Upper lobe of right lung (tissue), 1 donor: ENCODE data around the gene CDC25A. TPM values are rescaled to one million over a fixed set of nuclear protein-coding genes. Genes with fewer than 3 reads are reported as not detected.

ENCODE experiments used
- ATAC-seq: fragments of 200-7000 bp; cut with Tn5 transposase; one replicate; pipeline ENCODE4 v1.9.1; 2020; ENCODE audit warnings: mild to moderate bottlenecking, moderate library complexity
- DNase-seq: peaks from one replicate; pipeline ENCODE4 v3.0.0-alpha.2; 2020
- H3K27ac ChIP-seq: fragments of 200-600 bp; one replicate; pipeline ENCODE4 v1.8.0; 2022
- H3K27me3 ChIP-seq: fragments of 200-600 bp; one replicate; pipeline ENCODE4 v1.8.0; 2022; ENCODE audit warnings: mild to moderate bottlenecking
- H3K36me3 ChIP-seq: fragments of 200-600 bp; one replicate; pipeline ENCODE4 v1.8.0; 2022
- H3K4me1 ChIP-seq: fragments of 200-600 bp; one replicate; pipeline ENCODE4 v1.8.0; 2022
- H3K4me3 ChIP-seq: fragments of 200-600 bp; one replicate; pipeline ENCODE4 v1.8.0; 2022; ENCODE audit warnings: mild to moderate bottlenecking
- H3K9me3 ChIP-seq: fragments of 200-600 bp; one replicate; pipeline ENCODE4 v1.8.0; 2022
- CTCF ChIP-seq: fragments of 200-600 bp; IDR thresholded peaks from one replicate; pipeline ENCODE4 v1.8.0; 2022; ENCODE audit warnings: antibody characterized with exemption
- intact Hi-C: fragments of 100-400 bp; cut with DNase I; formaldehyde crosslinking; loops from one replicate; pipeline ENCODE4 v1.11.0; 2022
- total RNA-seq: library from RNA; stranded (reverse); fragmentation: NEBNext Ultra II Directional; extraction: Animal tissue kit (Norgen Biotek cat#: 25700); gene quantifications from one replicate; pipeline ENCODE4 v1.2.1, GENCODE V29; 2021
- donor health status: DM: no; HTN: yes; CAD: no; lungs with severe emphysema.

CDC25A gene
- total RNA-seq, 1 donor from 2014 or later, result 0.90 TPM

DNA sequence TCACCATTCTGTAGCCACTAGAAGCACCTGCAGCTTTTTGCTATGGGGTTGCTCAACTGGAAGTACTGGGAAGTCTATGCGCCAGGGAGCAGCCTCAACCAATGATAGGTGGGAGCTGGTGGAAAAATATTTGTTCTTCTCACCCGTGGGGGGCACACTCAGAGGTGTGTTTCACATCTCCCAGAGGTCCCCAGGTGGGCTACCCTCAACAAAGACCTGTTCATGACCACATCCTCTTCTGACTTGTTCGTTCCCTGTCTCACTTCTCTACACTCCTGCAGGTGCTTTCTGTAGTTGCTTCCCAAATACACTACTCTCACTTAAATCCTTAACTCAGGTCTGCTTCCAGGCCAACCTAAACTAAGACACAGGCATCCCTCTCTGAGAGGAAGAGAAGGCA is 38.7 kb upstream of the CDC25A start:
- intact Hi-C loops, result no loop called here
- ATAC-seq, result no peak
- TF ChIP-seq CTCF, result no peak
- H3K27me3 ChIP-seq, result no peaks in the 10 kb centered on the region
- H3K27ac ChIP-seq, result no peak overlapping the region
- no peak for DNase-seq
- H3K36me3 ChIP-seq, result no peaks in the 10 kb centered on the region
- H3K9me3 ChIP-seq, result no peaks in the 10 kb centered on the region
- no peaks in the 10 kb centered on the region for H3K4me1 ChIP-seq
- no peak overlapping the region for H3K4me3 ChIP-seq

- ATAC-seq, result no peak
- Histone ChIP-seq H3K9me3 (no peaks in the 10 kb centered on the region), H3K27ac (no peak overlapping the region), H3K4me1 (no peaks in the 10 kb centered on the region), H3K36me3 (no peaks in the 10 kb centered on the region), H3K4me3 (no peak overlapping the region), H3K27me3 (no peaks in the 10 kb centered on the region)
- no peak for TF ChIP-seq CTCF
- intact Hi-C loops, result no loop called here
- no peak for DNase-seq
Measured at GRCh38 chr3:48225587-48225986, 37.4 kb upstream of the CDC25A start.

GRCh38 chr3:48222616-48223513 is 34.6 kb upstream of the CDC25A start, which contains the start of gene CAMP:
CAMP (plus strand) TSS chr3:48223495; CDS start chr3:48223512, 17 bp downstream.
- no peak for TF ChIP-seq CTCF
- intact Hi-C loops, result no loop called here
- peaks cover 4% of the 10 kb centered on the region for H3K4me1 ChIP-seq
- H3K4me3 ChIP-seq, result no peak within 1 kb of the TSS
- H3K36me3 ChIP-seq, result no peaks in the 10 kb centered on the region
- ATAC-seq (peak; percentile 83), DNase-seq (peak; percentile 93)
- no peaks in the 10 kb centered on the region for H3K9me3 ChIP-seq
- no peaks in the 10 kb centered on the region for H3K27me3 ChIP-seq
- H3K27ac ChIP-seq, result no peak within 1 kb of the TSS

GRCh38 chr3:48220746-48221145 is 32.5 kb upstream of the CDC25A start:
- DNase-seq, result no peak
- H3K36me3 ChIP-seq, result no peaks in the 10 kb centered on the region
- no peak for ATAC-seq
- intact Hi-C loops, result no loop called here
- no peak for TF ChIP-seq CTCF
- H3K4me3 ChIP-seq, result no peak overlapping the region
- H3K4me1 ChIP-seq, result peaks cover 21% of the 10 kb centered on the region
- H3K27me3 ChIP-seq, result no peaks in the 10 kb centered on the region
- H3K9me3 ChIP-seq, result no peaks in the 10 kb centered on the region
- no peak overlapping the region for H3K27ac ChIP-seq

DNA sequence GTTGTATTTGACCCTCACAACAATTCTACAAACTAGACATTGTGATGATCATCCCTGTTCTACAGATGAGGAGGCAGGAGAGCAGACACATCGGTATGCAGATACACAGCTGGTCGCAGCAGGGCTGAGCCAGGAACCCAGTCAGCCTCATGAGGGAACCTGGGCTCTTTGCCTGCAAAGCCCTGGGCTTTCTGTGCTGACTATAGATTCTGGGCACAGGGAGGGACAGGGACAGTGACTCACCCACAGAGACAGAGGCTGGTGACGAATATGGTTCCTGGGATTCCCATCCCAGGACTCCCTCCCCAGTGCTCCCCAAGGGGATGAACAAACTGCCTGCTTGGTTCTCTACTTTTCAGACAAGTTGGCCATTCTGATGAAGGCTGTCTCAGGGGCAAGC is 31.3 kb upstream of the CDC25A start:
- Histone ChIP-seq H3K27me3 (no peaks in the 10 kb centered on the region), H3K27ac (no peak overlapping the region), H3K4me1 (peaks cover 33% of the 10 kb centered on the region), H3K9me3 (no peaks in the 10 kb centered on the region), H3K4me3 (no peak overlapping the region), H3K36me3 (no peaks in the 10 kb centered on the region)
- intact Hi-C loops, result no loop called here
- DNase-seq (no peak), ATAC-seq (no peak)
- no peak for TF ChIP-seq CTCF
